Kidney epithelial cell (primary cell): ENCODE results near the gene SEC31B. TPM values are rescaled to one million over a fixed set of nuclear protein-coding genes. Genes with fewer than 3 reads are reported as not detected.
A peak's percentile ranks its signal among the peaks of the same experiment; 100 is the strongest.

Source experiments
- DNase-seq: peaks from one replicate; pipeline ENCODE4 v3.0.0-alpha.2; 2010; ENCODE audit warnings: low read depth
- H3K27me3 ChIP-seq: 2 replicates; pipeline ENCODE4 v1.6.0; 2011; ENCODE audit warnings: low read length; ENCODE audit not compliant: control insufficient read depth, insufficient read depth
- H3K36me3 ChIP-seq: 2 replicates; pipeline ENCODE4 v1.5.1; 2011; ENCODE audit warnings: low read length; ENCODE audit not compliant: control insufficient read depth, insufficient read depth
- H3K4me3 ChIP-seq: 2 replicates; pipeline ENCODE4 v1.5.1; 2011; ENCODE audit warnings: low read depth, mild to moderate bottlenecking, control low read depth, low read length
- CTCF ChIP-seq: IDR thresholded peaks from 2 replicates; pipeline ENCODE4 v1.5.1; 2011; ENCODE audit warnings: mild to moderate bottlenecking, moderate library complexity, low read length, control low read depth, inconsistent platforms; ENCODE audit not compliant: insufficient read depth, poor library complexity, severe bottlenecking
- total RNA-seq: library from RNA; depleted of rRNA; stranded (reverse); fragments of >200 nt; gene quantifications from 2 replicates; pipeline ENCODE4 v1.2.3, GENCODE V29; 2015

Gene SEC31B
- total RNA-seq, 1 donor from 2014 or later: 2.6 TPM

- Histone ChIP-seq H3K36me3 (no peaks in the 10 kb centered on the region), H3K27me3 (no peaks in the 10 kb centered on the region), H3K4me3 (no peak overlapping the region)
- no peak for DNase-seq
- TF ChIP-seq CTCF: no peak
These were observed 34.3 kb upstream of the SEC31B start for GRCh38 chr10:100553929-100554328.

- Histone ChIP-seq H3K4me3 (no peak overlapping the region), H3K27me3 (no peaks in the 10 kb centered on the region), H3K36me3 (no peaks in the 10 kb centered on the region)
- TF ChIP-seq CTCF: no peak
- no peak for DNase-seq
These were observed 32.1 kb upstream of the SEC31B start for GRCh38 chr10:100551738-100552137.

- Histone ChIP-seq H3K4me3 (no peak overlapping the region), H3K36me3 (no peaks in the 10 kb centered on the region)
These were observed 31.5 kb upstream of the SEC31B start for GRCh38 chr10:100551196-100551595.

GRCh38 chr10:100544950-100545349, 25.3 kb upstream of the SEC31B start:
- no peak for TF ChIP-seq CTCF
- no peak overlapping the region for H3K4me3 ChIP-seq
- DNase-seq: no peak
- H3K27me3 ChIP-seq: no peaks in the 10 kb centered on the region
- no peaks in the 10 kb centered on the region for H3K36me3 ChIP-seq

More at GRCh38 chr10:100551196-100551595, 31.5 kb upstream of the SEC31B start:
- no peaks in the 10 kb centered on the region for H3K27me3 ChIP-seq
- TF ChIP-seq CTCF: no peak
- DNase-seq: no peak

GRCh38 chr10:100537475-100537874, 17.8 kb upstream of the SEC31B start:
- H3K4me3 ChIP-seq: no peak overlapping the region
- TF ChIP-seq CTCF: no peak
- no peaks in the 10 kb centered on the region for H3K36me3 ChIP-seq
- H3K27me3 ChIP-seq: no peaks in the 10 kb centered on the region
- DNase-seq: no peak

GRCh38 chr10:100535715-100536353, 16.2 kb upstream of the SEC31B start, which contains the start of gene HIF1AN:
TSS of gene HIF1AN (plus strand) at chr10:100535943. CDS start at chr10:100535959, 16 bp downstream.
- TF ChIP-seq CTCF: peak; percentile 93

More at GRCh38 chr10:100535715-100536353, 16.2 kb upstream of the SEC31B start, which contains the start of gene HIF1AN:
- Histone ChIP-seq H3K36me3 (no peaks in the 10 kb centered on the region), H3K27me3 (no peaks in the 10 kb centered on the region), H3K4me3 (peak within 1 kb of the TSS; percentile 75)
- DNase-seq: peak; percentile 76
